H1 (cell line): ENCODE results near the gene ADCY1. TPM values are rescaled to one million over a fixed set of nuclear protein-coding genes. Genes with fewer than 3 reads are reported as not detected.

Experiments
- CTCF ChIA-PET: fragments of 300-600 bp; sonication (Branson Sonifier 250); formaldehyde crosslinking; loops from one replicate; lab custom pipeline; 2021; ENCODE audit not compliant: partially characterized antibody; lab: Charles Lee
- POLR2A ChIA-PET: fragments of 300-600 bp; sonication (Branson Sonifier 250); formaldehyde crosslinking; loops from one replicate; lab custom pipeline; 2021; ENCODE audit warnings: inconsistent platforms; ENCODE audit not compliant: partially characterized antibody; lab: Charles Lee
- DNase-seq, 2 experiments: peaks; one replicate each; pipeline versions ENCODE4 v3.0.0 to v3.0.0-alpha.2; 2010 to 2022; ENCODE audit warnings: low spot score in 2 of 2, low read depth in 1 of 2, mixed read lengths in 1 of 2
- FAIRE-seq: peaks from 2 replicates; lab custom pipeline; 2011; peaks lifted over from hg19 to GRCh38; lab: Jason Lieb, UNC
- H2AFZ ChIP-seq: 2 replicates; pipeline ENCODE4 v1.8.1; 2012; ENCODE audit warnings: low read length, inconsistent platforms
- H2AK5ac ChIP-seq: 2 replicates; pipeline ENCODE4 v1.6.1; 2013; ENCODE audit warnings: low read depth, low read length
- H2BK120ac ChIP-seq: replicated peaks from 2 replicates; pipeline ENCODE3; 2013; ENCODE audit warnings: low read depth, low read length, inconsistent platforms
- H2BK12ac ChIP-seq: 2 replicates; pipeline ENCODE4 v1.6.1; 2013; ENCODE audit warnings: low read depth, low read length
- H2BK15ac ChIP-seq: 2 replicates; pipeline ENCODE4 v1.6.1; 2013; ENCODE audit warnings: low read length
- H2BK20ac ChIP-seq: 2 replicates; pipeline ENCODE4 v1.6.1; 2013; ENCODE audit warnings: low read length
- H2BK5ac ChIP-seq: 2 replicates; pipeline ENCODE4 v1.6.1; 2013; ENCODE audit warnings: low read depth, low read length
- H3K14ac ChIP-seq: 2 replicates; pipeline ENCODE4 v1.6.1; 2013; ENCODE audit warnings: inconsistent platforms; ENCODE audit not compliant: insufficient read length
- H3K18ac ChIP-seq: 2 replicates; pipeline ENCODE4 v1.6.1; 2013; ENCODE audit warnings: low read length; ENCODE audit errors: extremely low read depth
- H3K23ac ChIP-seq: 2 replicates; pipeline ENCODE4 v1.6.1; 2013; ENCODE audit warnings: inconsistent platforms; ENCODE audit not compliant: insufficient read length
- H3K23me2 ChIP-seq: 2 replicates; pipeline ENCODE4 v1.6.1; 2013; ENCODE audit warnings: low read depth, low read length
- H3K27ac ChIP-seq: 2 replicates; pipeline ENCODE4 v1.6.1; 2011; ENCODE audit warnings: low read depth, low read length, inconsistent platforms
- H3K27me3 ChIP-seq, 4 experiments: replicated peaks in 1 of 4; 1 replicate in 1 of 4; 2 replicates in 3 of 4; pipeline versions ENCODE4 v1.6.1 to v1.8.1; 2011 to 2013; ENCODE audit warnings: low read length in 3 of 4, mild to moderate bottlenecking in 3 of 4, inconsistent platforms in 2 of 4, mixed read lengths in 2 of 4, moderate library complexity in 1 of 4; ENCODE audit not compliant: control insufficient read depth in 3 of 4, insufficient read depth in 3 of 4; ENCODE audit errors: extremely low read depth in 1 of 4
- H3K36me3 ChIP-seq, 4 experiments: 2 replicates each; pipeline versions ENCODE4 v1.6.1 to v1.8.1; 2011 to 2013; ENCODE audit warnings: mild to moderate bottlenecking in 4 of 4, low read length in 3 of 4, moderate library complexity in 2 of 4, control low read depth in 1 of 4, inconsistent platforms in 1 of 4; ENCODE audit not compliant: insufficient read depth in 4 of 4, control insufficient read depth in 2 of 4
- H3K4ac ChIP-seq: replicated peaks from 2 replicates; pipeline ENCODE3; 2013; ENCODE audit warnings: low read length, low read depth, mixed read lengths, inconsistent platforms; ENCODE audit not compliant: insufficient read length
- H3K4me1 ChIP-seq, 4 experiments: replicated peaks in 1 of 4; 1 replicate in 1 of 4; 2 replicates in 3 of 4; pipeline versions ENCODE4 v1.6.1 to v1.8.1; 2011 to 2013; ENCODE audit warnings: low read length in 3 of 4, inconsistent platforms in 2 of 4, mixed read lengths in 1 of 4; ENCODE audit not compliant: insufficient read depth in 4 of 4, control insufficient read depth in 3 of 4
- H3K4me2 ChIP-seq, 2 experiments: 2 replicates each; pipeline versions ENCODE4 v1.6.1 to v1.8.1; 2011 to 2013; ENCODE audit warnings: low read depth in 2 of 2, low read length in 2 of 2, control low read depth in 1 of 2, inconsistent platforms in 1 of 2, mild to moderate bottlenecking in 1 of 2; ENCODE audit not compliant: insufficient read depth in 1 of 2
- H3K4me3 ChIP-seq, 4 experiments: fragments of 200-600, 300-600 bp in 1 of 4; sonication (generic), shearing (Covaris generic), sonication (Bioruptor Twin) in 1 of 4; 2 replicates each; pipeline versions ENCODE4 v1.5.1 to v1.8.1; 2011 to 2016; ENCODE audit warnings: low read length in 4 of 4, low read depth in 3 of 4, control low read depth in 2 of 4, inconsistent platforms in 2 of 4, mild to moderate bottlenecking in 2 of 4, mixed read lengths in 1 of 4, moderate library complexity in 1 of 4; ENCODE audit not compliant: insufficient read depth in 2 of 4; ENCODE audit errors: extremely low read depth in 1 of 4
- H3K56ac ChIP-seq: replicated peaks from 2 replicates; pipeline ENCODE3; 2013; ENCODE audit warnings: low read depth, mild to moderate bottlenecking, mixed read lengths, low read length, inconsistent platforms; ENCODE audit not compliant: insufficient read length
- H3K79me1 ChIP-seq: 2 replicates; pipeline ENCODE4 v1.6.1; 2013; ENCODE audit warnings: low read depth, low read length, control low read depth
- H3K79me2 ChIP-seq, 2 experiments: 2 replicates each; pipeline versions ENCODE4 v1.6.1 to v1.8.1; 2012 to 2013; ENCODE audit warnings: low read length in 2 of 2, mild to moderate bottlenecking in 2 of 2, inconsistent platforms in 1 of 2; ENCODE audit not compliant: insufficient read depth in 2 of 2, control insufficient read depth in 1 of 2
- H3K9ac ChIP-seq, 4 experiments: replicated peaks in 1 of 4; 1 replicate in 1 of 4; 2 replicates in 3 of 4; pipeline versions ENCODE4 v1.6.1 to v1.8.1; 2011 to 2013; ENCODE audit warnings: low read depth in 3 of 4, low read length in 3 of 4, control low read depth in 2 of 4, mild to moderate bottlenecking in 2 of 4, moderate library complexity in 2 of 4, inconsistent platforms in 1 of 4; ENCODE audit errors: extremely low read depth in 1 of 4
- H3K9me3 ChIP-seq, 2 experiments: 2 replicates each; pipeline versions ENCODE4 v1.6.1 to v1.8.1; 2012 to 2013; ENCODE audit warnings: mild to moderate bottlenecking in 2 of 2, moderate library complexity in 2 of 2, control low read depth in 1 of 2, inconsistent platforms in 1 of 2, low read depth in 1 of 2, low read length in 1 of 2, mixed read lengths in 1 of 2; ENCODE audit not compliant: insufficient read depth in 2 of 2
- H4K20me1 ChIP-seq, 2 experiments: replicated peaks in 1 of 2; 2 replicates each; pipeline versions ENCODE3 to v1.8.1; 2011 to 2013; ENCODE audit warnings: inconsistent platforms in 2 of 2, low read length in 2 of 2, mild to moderate bottlenecking in 1 of 2; ENCODE audit not compliant: insufficient read depth in 2 of 2, control insufficient read depth in 1 of 2
- H4K5ac ChIP-seq: 2 replicates; pipeline ENCODE4 v1.6.1; 2013; ENCODE audit warnings: low read length, low read depth, mixed read lengths, inconsistent platforms; ENCODE audit not compliant: insufficient read length
- H4K8ac ChIP-seq: 2 replicates; pipeline ENCODE4 v1.8.0; 2013; ENCODE audit warnings: mild to moderate bottlenecking, moderate library complexity, low read length, inconsistent platforms; ENCODE audit not compliant: insufficient read depth; ENCODE audit errors: extremely low read depth
- H4K91ac ChIP-seq: replicated peaks from 2 replicates; pipeline ENCODE3; 2013; ENCODE audit warnings: low read length, mixed read lengths, inconsistent platforms; ENCODE audit not compliant: insufficient read length
- HDAC2 ChIP-seq, 2 experiments: fragments of 300-600 bp in 1 of 2; sonication (generic) in 1 of 2; IDR thresholded peaks; 2 replicates each; pipeline ENCODE4 v1.6.1; 2011 to 2012; ENCODE audit warnings: low read depth in 2 of 2, low read length in 2 of 2, mild to moderate bottlenecking in 2 of 2, moderate library complexity in 2 of 2, borderline replicate concordance in 1 of 2, inconsistent platforms in 1 of 2
- RFX5 ChIP-seq: IDR thresholded peaks from 2 replicates; pipeline ENCODE4 v1.6.1; 2011; ENCODE audit warnings: low read depth, low read length, improper control_type of control experiment, borderline replicate concordance
- SP4 ChIP-seq: IDR thresholded peaks from 2 replicates; pipeline ENCODE4 v1.6.1; 2012; ENCODE audit warnings: low read length, inconsistent platforms
- TAF7 ChIP-seq: optimal IDR thresholded peaks from 2 replicates; pipeline ENCODE3; 2011; ENCODE audit warnings: low read depth, mild to moderate bottlenecking, inconsistent platforms, low read length, moderate library complexity, borderline replicate concordance
- TCF12 ChIP-seq: IDR thresholded peaks from 2 replicates; pipeline ENCODE4 v1.6.1; 2011; ENCODE audit warnings: low read depth, mild to moderate bottlenecking, low read length
- ZNF274 ChIP-seq: IDR thresholded peaks from 2 replicates; pipeline ENCODE4 v1.7.0; 2012; ENCODE audit warnings: low read length, borderline replicate concordance; ENCODE audit errors: extremely low read depth
- WGBS, 2 experiments: shearing (Covaris generic) in 1 of 2; methylation state at CpG; one replicate each; pipeline versions ENCODE4 v1.1.6 to v1.1.7; 2013 to 2015; ENCODE audit warnings: low lambda C conversion rate in 2 of 2, mixed read lengths in 2 of 2, inconsistent platforms in 1 of 2, low coverage in 1 of 2, missing lambda C conversion rate in 1 of 2; ENCODE audit not compliant: insufficient replicate concordance in 2 of 2, insufficient coverage in 1 of 2, insufficient read length in 1 of 2; ENCODE audit errors: extremely low coverage in 1 of 2, missing lambda C conversion rate in 1 of 2; 5-methylcytosine and 5-hydroxymethylcytosine counted together
- polyA plus RNA-seq, 7 experiments: library from polyadenylated mRNA; depleted of rRNA in 3 of 7; stranded (reverse) in 5 of 7; unstranded in 2 of 7; fragments of >200 nt in 5 of 7; fragments of 200-250 nt in 2 of 7; gene quantifications; 1 replicate in 5 of 7; 2 replicates in 1 of 7; 4 replicates in 1 of 7; pipeline versions ENCODE4 v1.2.1 to v1.2.3, GENCODE V29; 2011 to 2013; ENCODE audit warnings: missing spikeins in 2 of 7, mixed read lengths in 2 of 7
- total RNA-seq: library from RNA; stranded (reverse); fragmentation: NEBNext Ultra II Directional; extraction: Animal tissue kit (Norgen Biotek cat#: 25700); gene quantifications from 2 replicates; pipeline ENCODE4 v1.2.1, GENCODE V29; 2021

The ADCY1 gene
- total and polyA plus RNA-seq, 2 of the 8 experiments (the other 6 are each of a cell fraction or from before 2014, with no cell fraction given), result 7.9 to 26.9 TPM

DNA sequence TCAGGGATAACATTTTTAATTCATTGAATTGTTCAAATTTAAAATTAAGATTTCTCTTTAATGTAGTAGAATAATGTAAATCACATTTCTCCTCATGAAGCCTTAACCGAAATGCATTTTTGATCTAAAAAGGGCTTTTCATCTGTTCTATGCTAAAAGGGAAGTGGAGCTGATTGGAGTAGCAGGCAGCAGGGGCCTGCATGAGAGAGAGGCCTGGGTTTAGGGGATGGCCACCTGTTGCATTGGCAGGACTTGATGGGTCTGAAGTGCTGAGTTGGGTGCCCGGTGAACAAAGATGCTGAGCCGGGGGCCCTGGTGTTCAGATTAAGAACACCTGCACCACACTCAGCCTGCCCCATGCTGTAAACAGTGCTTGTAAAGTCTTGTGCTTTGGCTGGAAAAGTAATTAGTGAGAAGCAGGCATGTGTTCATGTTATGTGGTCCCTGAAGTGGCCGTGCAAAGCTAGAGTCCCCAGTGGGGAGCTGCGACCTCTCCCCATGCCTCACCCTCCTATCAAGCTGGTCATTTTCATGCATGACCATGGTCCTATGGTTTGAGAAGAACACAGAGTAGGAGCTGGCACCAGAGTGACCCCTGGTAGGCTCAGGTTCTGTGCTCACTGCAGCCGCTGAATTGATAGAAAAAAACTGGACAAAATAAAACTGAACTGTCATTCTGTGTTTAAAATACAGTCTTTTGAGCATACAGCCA, 124.3 kb downstream of the ADCY1 start:
- Histone ChIP-seq H3K9ac (no peak overlapping the region), H3K23me2 (no peaks in the 10 kb centered on the region), H2BK5ac (no peak overlapping the region), H2BK15ac (no peak overlapping the region), H4K8ac (no peak overlapping the region), H3K79me1 (peaks cover 3% of the 10 kb centered on the region; the same call in 1 of the 2 replicates), H2BK120ac (no peak overlapping the region), H3K27ac (no peak overlapping the region), H3K18ac (no peak overlapping the region), H3K27me3 (no peaks in the 10 kb centered on the region), H3K36me3 (no peaks in the 10 kb centered on the region), H3K79me2 (no peaks in the 10 kb centered on the region), H3K9me3 (no peaks in the 10 kb centered on the region), H3K4me3 (no peak overlapping the region), H3K23ac (no peak overlapping the region), H4K91ac (no peak overlapping the region), H2AFZ (no peak overlapping the region), H3K4me1 (peaks cover 0 to 3% (median 0%) of the 10 kb centered on the region in 4 experiments; a peak in 1 of 7 replicates), H3K4ac (no peak overlapping the region), H2AK5ac (no peak overlapping the region), H3K56ac (no peak overlapping the region), H3K4me2 (no peak overlapping the region), H4K20me1 (peaks cover 0 to 1% of the 10 kb centered on the region in 2 experiments), H3K14ac (no peak overlapping the region), H2BK20ac (no peak overlapping the region), H2BK12ac (no peak overlapping the region), H4K5ac (no peak overlapping the region)
- CTCF ChIA-PET, result interaction anchor here (1.2 to 2.3 kb wide), 2 partner anchors 11 to 20 kb away, joined by 4 to 7 read pairs; no protein-coding TSS in a partner anchor
- DNase-seq, result peak in 1 of 2 experiments; percentile 24
- WGBS, 2 experiments, result 92% methylated on average over 6 of the region's 6 CpGs; no CpG with 5 or more reads in 1 of the 2 experiments
- POLR2A ChIA-PET, result no interaction called here
- no peak for FAIRE-seq
- TF ChIP-seq RFX5, result no peak
- TF ChIP-seq ZNF274, result no peak
- TF ChIP-seq TAF7, result no peak
- TF ChIP-seq SP4, result no peak
- TF ChIP-seq TCF12, result no peak
- TF ChIP-seq HDAC2 (IDR thresholded peaks at IDR 0.05; ENCODE audit: borderline replicate concordance in 1 of 2, low read depth in 2 of 2, low read length in 2 of 2), result no peak
